CD4-positive, alpha-beta T cell treated with Interleukin-15 for 4 hours (primary cell): ENCODE results near the gene IPO8.
"Not testable (repeated sequence)": the region's sequence is repeated elsewhere in the genome, so short reads cannot be mapped to it uniquely, and the experiment has no call there.

Experiments
- DNase-seq: peaks from one replicate; pipeline ENCODE4 v3.0.0-alpha.2; 2020; ENCODE audit warnings: low spot score

The IPO8 gene

DNA sequence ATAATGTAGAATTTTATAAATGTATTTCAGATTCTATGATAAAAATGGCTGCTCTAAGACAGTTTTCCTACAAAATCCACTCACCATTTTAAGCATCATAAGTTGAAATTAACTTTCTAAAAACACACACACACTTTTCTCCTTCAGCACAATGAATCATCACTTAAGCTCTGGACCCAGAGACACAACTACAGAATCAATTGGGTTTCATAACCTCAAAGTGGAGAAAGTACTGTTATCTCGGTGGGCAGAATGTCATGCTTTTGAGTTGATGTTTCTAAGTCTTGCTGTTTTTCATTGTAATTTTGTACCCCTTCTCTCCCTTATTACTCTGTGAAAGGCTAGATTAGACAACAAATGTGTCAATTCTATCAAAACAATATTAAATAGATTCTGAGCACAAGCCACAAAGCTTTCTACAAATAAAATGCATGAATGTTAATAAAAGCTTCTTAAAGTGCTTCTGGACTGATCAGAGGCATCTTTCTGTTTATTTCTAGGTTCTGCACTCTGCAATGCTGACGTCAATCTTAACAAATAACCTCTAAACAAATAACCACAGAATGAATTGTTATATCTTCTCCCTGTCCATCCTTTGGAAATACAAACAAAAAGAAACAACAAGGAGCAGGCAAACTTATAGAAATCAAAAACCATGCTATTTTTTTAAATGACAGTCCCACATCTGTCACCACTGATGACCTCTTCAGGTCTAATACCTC is 8.2 kb downstream of the IPO8 start:
- DNase-seq: no peak

DNA sequence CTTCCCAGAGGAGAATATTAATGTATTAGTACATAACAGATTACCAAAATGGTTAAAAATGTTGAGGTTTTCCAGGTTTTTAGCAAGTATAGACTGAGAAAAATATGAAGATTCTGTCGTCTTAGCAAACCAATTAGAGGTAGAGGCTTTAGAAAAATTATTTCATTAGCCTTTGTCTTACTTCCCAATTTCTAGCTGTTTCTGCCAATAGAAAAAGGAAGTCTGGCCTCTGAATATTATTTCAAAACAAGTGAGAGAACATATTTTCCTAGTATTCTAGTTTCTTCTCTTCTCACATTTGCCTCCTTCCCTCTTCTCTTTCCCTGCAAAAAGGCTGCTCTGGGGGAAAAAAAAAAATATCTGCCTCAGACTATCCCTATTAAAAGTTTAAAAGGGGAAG is 16.4 kb downstream of the IPO8 start:
- DNase-seq: no peak

GRCh38 chr12:30678221-30678620 is 17.4 kb downstream of the IPO8 start:
- DNase-seq: no peak

GRCh38 chr12:30661210-30661609 is 34.5 kb downstream of the IPO8 start:
- DNase-seq: no peak

DNA sequence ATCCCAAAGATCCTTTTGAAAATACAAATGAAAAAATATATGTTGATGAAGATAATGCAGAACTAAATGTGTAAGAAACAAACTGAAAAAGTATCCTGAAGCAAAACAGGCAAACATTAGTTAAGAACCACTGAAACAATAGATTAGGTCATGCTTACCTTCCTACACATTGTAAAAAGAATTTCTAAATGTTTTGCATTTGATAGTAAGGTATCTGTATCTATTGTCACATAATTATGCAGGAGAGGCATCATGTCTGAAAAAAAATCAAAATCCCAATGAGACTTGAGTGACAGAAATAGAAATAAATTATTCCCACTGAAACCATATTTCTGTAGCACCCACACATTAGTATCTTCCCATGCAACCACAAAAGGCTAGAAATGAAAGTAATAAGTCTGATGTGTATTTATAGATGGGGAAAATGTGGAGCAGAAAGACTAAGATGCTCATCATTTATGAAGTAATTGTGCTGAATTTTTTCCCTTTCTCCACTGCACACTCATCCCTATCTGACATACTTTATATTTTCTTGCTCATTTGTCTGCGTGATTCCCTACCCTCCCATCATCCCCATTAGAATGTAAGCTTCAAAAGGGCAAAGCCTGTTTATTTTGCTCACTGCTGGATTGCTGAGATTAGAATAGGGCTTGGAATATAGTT is 43.5 kb downstream of the IPO8 start:
- DNase-seq: no peak

GRCh38 chr12:30646821-30647220 is 48.8 kb downstream of the IPO8 start:
- no peak for DNase-seq

DNA sequence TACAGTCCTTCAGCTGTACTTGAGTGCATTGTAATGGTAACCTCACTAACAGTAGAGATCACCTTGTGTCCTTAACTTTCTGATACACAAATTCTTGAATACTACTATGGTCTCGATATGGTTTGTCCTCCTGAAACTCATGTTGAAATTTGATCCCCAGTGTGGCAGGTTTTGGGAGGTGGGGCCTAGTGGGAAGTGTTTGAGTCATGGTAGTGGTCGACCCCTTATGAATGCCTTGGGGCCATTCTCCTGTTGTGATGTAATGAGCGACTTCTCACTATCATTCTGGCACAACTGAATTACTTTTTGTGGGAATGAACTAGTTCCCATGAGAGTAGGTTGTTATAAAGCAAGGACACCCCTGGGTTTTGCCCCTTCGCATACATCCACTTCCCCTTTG is 52.3 kb downstream of the IPO8 start:
- no peak for DNase-seq

DNA sequence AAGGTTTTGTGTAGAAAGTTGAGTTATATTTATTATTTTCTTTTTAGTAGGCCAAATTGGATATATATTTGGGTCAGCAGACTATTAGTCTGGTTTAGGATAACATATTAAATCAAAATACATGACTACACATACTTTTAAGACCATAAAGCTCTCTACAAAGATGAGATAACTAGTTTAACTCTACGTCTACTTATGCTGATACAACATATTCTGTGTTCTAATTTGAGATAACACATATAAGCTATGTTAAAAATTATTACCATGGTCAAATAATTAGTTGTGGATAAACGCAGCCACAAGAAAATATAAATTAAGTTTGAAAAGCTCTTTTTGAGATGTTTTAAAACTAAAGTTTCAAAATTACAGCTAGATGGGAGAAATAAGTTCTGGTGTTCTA is 55.3 kb downstream of the IPO8 start:
- DNase-seq: no peak

- no peak for DNase-seq
Observed at GRCh38 chr12:30635385-30635784, 60.3 kb downstream of the IPO8 start.

GRCh38 chr12:30631740-30632139 is 63.9 kb downstream of the IPO8 start:
- no peak for DNase-seq

DNA sequence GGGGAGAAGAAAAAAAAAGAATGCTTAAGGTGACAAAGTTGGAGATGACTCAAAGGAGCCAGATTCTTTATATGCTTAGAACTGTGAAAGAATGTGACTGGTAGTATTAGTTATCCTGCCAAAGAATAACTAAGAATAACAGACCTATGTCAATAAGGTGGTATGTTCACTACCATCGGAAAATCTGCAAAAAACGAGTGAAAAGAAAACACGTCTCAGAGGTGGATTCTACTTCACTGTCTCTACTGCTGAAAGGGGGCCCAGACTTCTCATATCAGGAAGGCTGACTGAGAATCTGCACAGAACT is 64.7 kb downstream of the IPO8 start:
- no peak for DNase-seq

DNA sequence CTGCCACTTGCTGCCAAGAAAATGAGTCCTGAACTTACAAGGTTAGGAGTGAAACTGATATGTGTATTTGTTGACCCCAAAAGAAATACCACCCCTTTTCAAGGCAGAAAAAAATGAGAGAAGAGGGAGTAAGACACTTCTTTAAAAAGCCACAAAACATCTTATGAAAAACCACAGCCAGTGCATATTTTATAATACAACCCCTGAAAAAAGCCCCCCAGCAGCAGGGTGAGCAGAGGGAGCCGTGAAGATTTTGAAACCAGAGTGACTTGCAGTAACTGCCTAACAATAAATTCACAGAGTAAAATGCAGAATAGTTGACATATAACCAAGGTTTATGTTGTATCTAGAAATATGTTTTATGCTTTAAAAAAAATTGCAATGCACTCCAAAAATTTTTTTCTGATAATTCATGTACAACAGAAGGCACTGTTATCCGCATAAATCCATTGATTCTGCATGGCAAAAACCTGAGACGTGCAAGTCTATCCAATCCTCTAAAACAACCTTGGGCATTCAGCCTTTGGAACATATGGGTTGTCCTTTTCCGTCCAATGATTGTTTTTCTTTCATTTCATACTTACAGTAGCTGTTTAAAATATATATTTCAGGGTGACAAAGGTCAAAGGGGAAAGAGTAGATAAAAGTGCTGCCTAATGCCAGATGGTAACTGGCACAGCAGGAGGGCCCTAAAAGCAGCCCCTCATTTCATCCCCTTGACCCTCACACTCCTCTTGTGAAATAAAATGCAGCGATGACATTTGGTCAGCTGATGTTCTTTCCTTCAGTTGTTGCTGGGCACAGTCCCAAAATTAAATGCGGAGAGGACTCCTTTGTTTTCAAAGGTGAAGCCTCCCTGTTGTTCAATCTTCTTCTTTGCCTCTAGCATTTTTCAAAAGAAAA is 65.3 kb downstream of the IPO8 start:
- no peak for DNase-seq

DNA sequence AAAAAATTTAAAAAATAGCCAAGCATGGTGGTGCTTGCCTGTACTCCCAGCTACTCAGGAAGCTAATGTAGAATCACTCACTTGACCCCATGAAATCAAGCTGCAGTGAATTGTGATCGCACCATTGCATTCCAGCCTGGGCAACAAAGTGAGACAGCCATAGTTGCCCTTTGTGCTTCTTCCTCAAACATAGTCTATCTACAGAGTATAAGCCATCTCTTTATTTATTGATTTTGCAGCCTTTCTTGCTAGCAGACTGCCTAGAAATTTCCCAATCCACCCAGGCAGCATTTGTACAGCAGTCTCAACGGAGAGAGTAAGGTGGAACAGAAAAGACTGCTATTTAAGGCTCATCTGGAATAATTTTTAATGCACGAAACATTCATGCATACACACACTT is 68.8 kb downstream of the IPO8 start:
- DNase-seq: no peak

DNA sequence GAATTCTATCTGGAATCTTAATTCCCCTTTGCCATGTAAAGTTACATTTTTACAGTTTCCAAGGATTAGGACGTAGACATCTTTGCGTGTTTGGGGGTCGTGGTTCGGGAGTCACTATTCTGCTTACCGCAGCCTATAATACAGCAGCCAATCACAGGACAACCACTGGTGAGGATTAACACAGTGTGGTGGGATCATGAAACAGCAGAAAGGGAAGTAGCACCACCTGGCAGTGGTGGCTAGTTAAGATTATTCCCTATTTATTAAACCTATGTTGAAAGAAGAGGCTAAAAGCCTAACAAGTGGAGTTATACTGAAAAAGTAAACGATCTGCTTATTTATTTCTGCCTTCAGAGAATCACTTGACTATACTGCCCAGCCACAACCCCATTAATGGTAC is 71.7 kb downstream of the IPO8 start:
- no peak for DNase-seq

GRCh38 chr12:30622509-30622908 is 73.2 kb downstream of the IPO8 start:
- peak; percentile 0 for DNase-seq

- not testable (repeated sequence) for DNase-seq
Observed at GRCh38 chr12:30621663-30622241, 73.9 kb downstream of the IPO8 start.

DNA sequence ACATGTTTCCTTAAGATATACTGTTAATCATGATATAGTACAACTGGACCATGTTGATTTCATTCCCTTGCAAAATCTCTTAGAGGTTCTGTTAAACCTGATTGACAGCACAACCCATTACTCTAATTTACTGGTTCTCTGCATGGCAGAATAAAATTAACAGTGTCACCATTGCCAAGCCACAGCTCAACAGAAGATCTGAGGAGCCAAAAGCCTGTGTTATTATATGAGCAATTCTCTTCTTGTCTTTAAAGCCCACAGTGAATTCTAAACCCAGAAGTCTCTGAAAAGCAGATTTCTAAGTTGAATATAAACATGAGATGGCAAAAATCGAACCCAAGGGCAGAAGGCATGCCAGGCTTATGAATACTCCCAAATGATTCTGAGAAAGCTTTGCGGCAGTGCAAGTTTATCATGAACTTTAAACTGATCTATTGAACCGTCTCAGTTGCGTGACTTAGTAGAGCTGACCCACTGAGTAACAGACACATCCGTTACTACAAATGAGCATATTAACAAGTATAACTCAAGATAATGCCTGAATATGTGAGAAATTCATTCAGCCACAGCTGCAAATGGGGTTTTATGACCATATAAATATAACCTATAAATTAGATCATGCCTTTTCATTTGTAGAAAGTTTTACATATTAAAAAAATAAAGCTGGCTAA is 78.2 kb downstream of the IPO8 start:
- DNase-seq: no peak

- DNase-seq: no peak
Observed at GRCh38 chr12:30614031-30614430, 81.6 kb downstream of the IPO8 start.

DNA sequence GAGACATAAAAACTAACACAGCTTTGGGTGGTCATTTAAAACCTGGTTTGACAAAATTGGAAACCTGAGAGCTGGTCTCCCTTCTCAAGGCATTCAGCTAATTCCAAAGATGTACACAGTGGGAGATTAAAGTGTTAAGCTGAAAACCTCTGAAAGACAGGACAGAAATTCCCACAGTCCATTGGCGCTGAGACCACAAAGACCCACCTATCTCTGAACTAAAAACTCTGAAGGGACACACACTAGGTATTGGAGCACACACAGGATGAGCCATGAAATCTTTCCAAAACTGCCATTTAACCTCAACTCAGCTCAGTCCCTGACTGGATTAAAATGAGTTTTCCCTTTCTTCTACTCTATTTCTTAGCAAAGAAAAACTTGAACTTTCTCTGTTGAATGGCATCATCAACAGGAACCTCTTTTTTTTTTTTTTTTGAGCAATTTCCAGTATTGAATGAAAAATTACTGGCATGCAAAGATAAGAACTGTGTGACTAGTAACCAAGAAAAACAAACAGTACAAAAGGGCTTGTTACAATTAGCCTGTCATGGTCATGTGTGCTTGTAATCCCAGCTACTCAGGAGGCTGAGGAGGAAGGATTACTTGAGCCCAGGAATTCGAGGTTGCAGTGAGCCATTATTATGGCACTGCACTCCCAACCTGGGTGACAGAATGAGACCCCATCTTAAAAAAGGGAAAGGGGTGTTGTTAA is 82.4 kb downstream of the IPO8 start:
- DNase-seq: no peak

GRCh38 chr12:30610718-30611117 is 85.0 kb downstream of the IPO8 start:
- DNase-seq: no peak

GRCh38 chr12:30609819-30610218 is 85.8 kb downstream of the IPO8 start:
- DNase-seq: not testable (repeated sequence)
